Measurements from ENCODE around the gene CFAP299. TPM values are rescaled to one million over a fixed set of nuclear protein-coding genes. Genes with fewer than 3 reads are reported as not detected.

The CFAP299 gene
- total RNA-seq, 2 donors from 2014 or later = 0.17 TPM; not detected in 1

- intact Hi-C loops (cut with DNase I) = no loop called here
- no peaks in the 10 kb centered on the region for H3K9me3 ChIP-seq
- 12% methylated on average over 3 of the region's 3 CpGs for WGBS
- no peaks in the 10 kb centered on the region for H3K27me3 ChIP-seq (replicated peaks; ENCODE audit: insufficient read depth)
- no peaks in the 10 kb centered on the region for H3K36me3 ChIP-seq
- no peak for TF ChIP-seq POLR2AphosphoS5 (IDR thresholded peaks at IDR 0.05)
- TF ChIP-seq POLR2A (IDR thresholded peaks at IDR 0.05) = no peak
- no peak for TF ChIP-seq CTCF (IDR thresholded peaks at IDR 0.05)
- H3K4me1 ChIP-seq (replicated peaks) = peaks cover 3% of the 10 kb centered on the region
- H3K4me3 ChIP-seq = no peak overlapping the region
- DNase-seq (ENCODE audit: low spot score) = no peak
- H3K27ac ChIP-seq = no peak overlapping the region
These were observed 369.8 kb downstream of the CFAP299 start for GRCh38 chr4:80705311-80705710.

- no peak for DNase-seq (ENCODE audit: low spot score)
- WGBS = 39% methylated on average over 6 of the region's 6 CpGs
- Histone ChIP-seq H3K27ac (no peak overlapping the region), H3K4me1 (replicated peaks) (no peaks in the 10 kb centered on the region), H3K9me3 (no peaks in the 10 kb centered on the region), H3K27me3 (replicated peaks; ENCODE audit: insufficient read depth) (no peaks in the 10 kb centered on the region), H3K36me3 (no peaks in the 10 kb centered on the region), H3K4me3 (no peak overlapping the region)
- intact Hi-C loops (cut with DNase I) = no loop called here
- TF ChIP-seq POLR2AphosphoS5 (IDR thresholded peaks at IDR 0.05) = no peak
- TF ChIP-seq CTCF (IDR thresholded peaks at IDR 0.05) = no peak
- TF ChIP-seq POLR2A (IDR thresholded peaks at IDR 0.05) = no peak
These were observed 373.7 kb downstream of the CFAP299 start for GRCh38 chr4:80709082-80709869.

GRCh38 chr4:80710748-80711451, 375.4 kb downstream of the CFAP299 start:
- Histone ChIP-seq H3K27me3 (replicated peaks; ENCODE audit: insufficient read depth) (no peaks in the 10 kb centered on the region), H3K36me3 (no peaks in the 10 kb centered on the region), H3K4me3 (no peak overlapping the region), H3K4me1 (replicated peaks) (no peaks in the 10 kb centered on the region), H3K9me3 (no peaks in the 10 kb centered on the region), H3K27ac (no peak overlapping the region)
- DNase-seq (ENCODE audit: low spot score) = no peak
- intact Hi-C loops (cut with DNase I) = no loop called here
- 60% methylated on average over 5 of the region's 5 CpGs for WGBS
- TF ChIP-seq CTCF (IDR thresholded peaks at IDR 0.05) (no peak), POLR2AphosphoS5 (IDR thresholded peaks at IDR 0.05) (no peak), POLR2A (IDR thresholded peaks at IDR 0.05) (no peak)

DNA sequence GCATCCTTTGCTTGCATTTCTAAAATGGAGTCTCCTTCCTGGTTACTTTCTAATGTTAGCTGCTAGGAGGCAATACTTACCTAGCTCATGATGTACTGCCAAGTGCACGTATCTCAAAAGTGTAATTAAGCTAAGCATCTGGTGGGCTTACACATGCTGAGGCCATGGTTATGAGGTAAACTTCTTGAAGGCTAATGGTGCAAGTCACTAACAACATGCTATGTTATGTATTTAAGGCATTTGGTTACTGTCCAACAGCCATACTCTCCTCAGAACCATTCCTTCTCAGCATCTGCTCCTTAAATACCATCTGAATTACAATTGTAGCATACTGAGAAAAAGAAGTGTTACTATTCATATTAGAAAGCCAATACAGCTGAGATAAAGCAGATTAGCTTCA, 376.4 kb downstream of the CFAP299 start:
- Histone ChIP-seq H3K27ac (no peak overlapping the region), H3K4me1 (replicated peaks) (no peaks in the 10 kb centered on the region), H3K27me3 (replicated peaks; ENCODE audit: insufficient read depth) (no peaks in the 10 kb centered on the region), H3K36me3 (no peaks in the 10 kb centered on the region), H3K9me3 (no peaks in the 10 kb centered on the region), H3K4me3 (no peak overlapping the region)
- 86% methylated on average over 1 of the region's 1 CpG for WGBS
- intact Hi-C loops (cut with DNase I) = no loop called here
- no peak for DNase-seq (ENCODE audit: low spot score)
- TF ChIP-seq POLR2A (IDR thresholded peaks at IDR 0.05) (no peak), POLR2AphosphoS5 (IDR thresholded peaks at IDR 0.05) (no peak)

DNA sequence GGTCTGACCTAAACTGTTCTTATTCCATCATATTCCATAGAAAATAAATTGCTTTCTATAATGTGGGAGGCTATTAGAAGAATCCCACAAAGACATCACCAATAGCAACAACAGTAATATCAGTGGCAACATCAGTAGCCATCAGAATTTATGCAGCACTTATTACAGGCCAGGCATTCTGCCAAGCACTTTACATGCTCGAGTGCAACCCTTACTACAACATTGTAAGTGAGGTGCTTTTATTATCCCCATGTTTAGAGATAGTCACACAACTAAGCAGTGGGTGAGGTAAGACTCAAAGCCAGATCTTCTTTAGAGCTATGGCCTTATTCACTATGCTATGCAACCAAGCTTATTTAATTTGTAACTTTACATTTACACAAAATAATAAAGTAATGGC, 377.9 kb downstream of the CFAP299 start:
- intact Hi-C loops (cut with DNase I) = no loop called here
- TF ChIP-seq CTCF (IDR thresholded peaks at IDR 0.05) (no peak), POLR2A (IDR thresholded peaks at IDR 0.05) (no peak), POLR2AphosphoS5 (IDR thresholded peaks at IDR 0.05) (no peak)
- DNase-seq (ENCODE audit: low spot score) = no peak
- no peaks in the 10 kb centered on the region for H3K9me3 ChIP-seq
- no peak overlapping the region for H3K4me3 ChIP-seq
- H3K27me3 ChIP-seq (replicated peaks; ENCODE audit: insufficient read depth) = no peaks in the 10 kb centered on the region
- 9% methylated on average over 1 of the region's 1 CpG for WGBS
- no peaks in the 10 kb centered on the region for H3K36me3 ChIP-seq
- no peaks in the 10 kb centered on the region for H3K4me1 ChIP-seq (replicated peaks)
- no peak overlapping the region for H3K27ac ChIP-seq
